ENCODE results near the gene LRP2BP. TPM values are rescaled to one million over a fixed set of nuclear protein-coding genes. Genes with fewer than 3 reads are reported as not detected.
"Not testable (repeated sequence)": the region's sequence is repeated elsewhere in the genome, so short reads cannot be mapped to it uniquely, and the experiment has no call there.

The LRP2BP gene
- total RNA-seq, 1 donor from 2014 or later = 0.47 TPM

DNA sequence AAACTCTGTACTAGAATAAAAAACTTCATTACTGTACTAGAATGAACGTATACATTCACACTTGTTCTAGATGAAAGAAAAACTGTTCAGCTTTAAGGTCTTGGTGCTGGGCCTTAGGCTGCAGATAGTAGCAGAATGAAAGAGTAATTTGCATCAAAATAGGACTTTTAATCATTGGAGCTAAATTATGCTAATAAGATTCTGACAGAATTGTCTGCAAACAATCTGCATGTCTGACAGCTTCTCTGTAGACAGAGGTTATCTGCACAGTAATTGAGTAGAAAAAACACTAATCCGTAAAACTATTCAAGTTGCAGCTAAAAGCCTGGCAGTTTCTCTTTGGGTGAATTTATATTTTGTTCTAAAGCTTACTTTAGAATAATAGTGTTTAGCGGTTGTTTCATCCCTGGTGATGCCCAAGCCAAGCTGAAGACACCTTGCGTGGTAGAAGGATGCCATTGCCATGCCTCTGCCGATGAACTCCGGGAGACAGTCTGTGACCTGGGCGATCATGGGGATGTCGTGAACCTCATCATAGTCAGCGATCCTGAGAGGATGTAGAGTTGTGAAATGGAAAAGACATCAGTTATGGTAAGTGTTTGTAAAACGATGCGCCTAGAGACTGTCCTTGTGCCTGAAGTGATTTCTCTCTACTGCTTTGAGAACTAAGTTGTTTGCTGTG lies 25.3 kb downstream of the LRP2BP start:
- Mint-ChIP-seq H3K4me3 (no peak overlapping the region), H3K27ac (no peak overlapping the region), H3K36me3 (ENCODE audit: low read depth) (peaks cover 8% of the 10 kb centered on the region), H3K9me3 (no peaks in the 10 kb centered on the region), H3K27me3 (ENCODE audit: insufficient read depth) (no peaks in the 10 kb centered on the region), H3K4me1 (ENCODE audit: low read depth) (no peaks in the 10 kb centered on the region)
- DNase-seq (ENCODE audit: low spot score) = no peak
- intact Hi-C loops (cut with micrococcal nuclease) = no loop called here

DNA sequence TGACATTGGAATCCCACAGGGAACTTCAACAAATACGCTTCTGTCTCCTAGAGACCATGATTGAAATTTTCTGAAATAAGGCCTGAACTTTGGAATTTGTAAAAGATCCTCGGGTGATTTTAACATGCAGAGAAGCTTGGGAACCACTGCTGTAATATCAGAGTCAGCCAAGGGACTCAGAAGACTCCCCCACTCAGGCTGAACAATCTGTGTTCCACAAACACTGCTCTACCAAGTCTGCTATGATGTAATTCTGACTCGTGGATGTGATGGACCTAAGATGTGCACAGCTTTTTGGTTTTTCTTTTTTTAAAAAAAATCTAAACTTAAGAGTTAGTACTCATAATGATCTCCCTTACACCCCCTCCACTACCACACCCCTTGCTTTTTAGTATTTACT lies 26.0 kb downstream of the LRP2BP start:
- no peak overlapping the region for H3K4me3 Mint-ChIP-seq
- H3K9me3 Mint-ChIP-seq = no peaks in the 10 kb centered on the region
- H3K4me1 Mint-ChIP-seq (ENCODE audit: low read depth) = no peaks in the 10 kb centered on the region
- H3K27ac Mint-ChIP-seq = no peak overlapping the region
- H3K27me3 Mint-ChIP-seq (ENCODE audit: insufficient read depth) = no peaks in the 10 kb centered on the region
- H3K36me3 Mint-ChIP-seq (ENCODE audit: low read depth) = peaks cover 8% of the 10 kb centered on the region
- intact Hi-C loops (cut with micrococcal nuclease) = no loop called here
- no peak for DNase-seq (ENCODE audit: low spot score)

DNA sequence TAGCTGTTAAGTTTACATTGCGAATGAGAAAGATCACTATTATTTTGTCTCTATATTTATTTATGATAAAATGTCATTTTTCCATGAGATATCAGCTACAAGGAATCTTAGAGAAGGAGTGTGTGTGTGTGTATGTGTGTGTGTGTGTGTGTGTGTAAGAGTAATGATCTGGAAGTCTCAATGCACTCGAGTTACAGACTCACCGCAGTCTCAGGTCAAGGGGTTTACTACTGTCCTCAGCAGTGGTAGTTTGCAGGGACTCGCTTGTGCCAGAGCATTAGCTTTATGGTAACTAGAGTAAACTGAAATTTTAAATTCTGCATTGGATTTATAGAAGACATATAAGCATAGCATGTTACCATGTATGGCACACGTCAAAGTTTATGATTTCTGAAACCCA lies 30.8 kb downstream of the LRP2BP start:
- intact Hi-C loops (cut with micrococcal nuclease) = no loop called here
- H3K4me1 Mint-ChIP-seq (ENCODE audit: low read depth) = no peaks in the 10 kb centered on the region
- H3K4me3 Mint-ChIP-seq = no peak overlapping the region
- no peak for DNase-seq (ENCODE audit: low spot score)
- H3K27me3 Mint-ChIP-seq (ENCODE audit: insufficient read depth) = no peaks in the 10 kb centered on the region
- H3K27ac Mint-ChIP-seq = no peak overlapping the region
- H3K9me3 Mint-ChIP-seq = no peaks in the 10 kb centered on the region
- peaks cover 4% of the 10 kb centered on the region for H3K36me3 Mint-ChIP-seq (ENCODE audit: low read depth)

DNA sequence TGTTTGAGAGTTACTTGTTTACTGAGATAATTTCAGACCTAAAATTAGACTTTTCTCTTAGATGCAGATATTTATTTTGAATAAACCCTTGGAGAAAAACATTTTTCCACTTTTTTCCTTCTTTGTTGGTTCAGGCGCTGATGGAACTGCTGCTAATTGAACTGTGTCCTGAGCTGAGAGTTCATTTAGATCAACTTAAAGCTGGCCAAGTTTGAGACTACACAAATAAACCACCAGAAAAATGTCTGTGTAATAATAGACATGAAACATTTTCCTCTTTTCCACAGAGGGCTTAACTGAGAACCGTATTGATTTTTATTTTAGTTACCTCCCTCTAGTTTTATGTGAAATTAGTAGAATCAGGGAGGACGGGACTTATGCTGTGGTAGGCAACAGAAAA lies 32.5 kb downstream of the LRP2BP start:
- Mint-ChIP-seq H3K4me3 (no peak overlapping the region), H3K36me3 (ENCODE audit: low read depth) (peaks cover 4% of the 10 kb centered on the region), H3K27me3 (ENCODE audit: insufficient read depth) (no peaks in the 10 kb centered on the region), H3K9me3 (no peaks in the 10 kb centered on the region), H3K27ac (no peak overlapping the region), H3K4me1 (ENCODE audit: low read depth) (no peaks in the 10 kb centered on the region)
- intact Hi-C loops (cut with micrococcal nuclease) = no loop called here
- DNase-seq (ENCODE audit: low spot score) = no peak

DNA sequence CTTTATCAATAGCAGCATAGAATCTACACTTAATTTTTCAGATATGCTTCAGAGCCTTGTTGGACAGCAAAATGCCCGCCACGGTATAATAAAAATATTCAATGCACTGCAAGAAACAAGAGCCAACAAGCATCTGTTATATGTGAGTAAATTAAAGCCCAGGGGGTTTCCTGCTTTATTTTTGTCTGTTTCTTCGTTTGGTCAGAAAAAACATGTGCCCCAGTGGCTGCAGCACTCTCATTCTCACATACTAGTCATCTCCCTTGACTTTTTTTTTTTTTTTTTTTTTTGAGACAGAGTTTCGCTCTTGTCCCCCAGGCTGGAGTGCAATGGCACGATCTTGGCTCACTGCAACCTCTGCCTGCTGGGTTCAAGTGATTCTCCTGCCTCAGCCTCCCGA lies 33.2 kb downstream of the LRP2BP start:
- H3K9me3 Mint-ChIP-seq; H3K4me1 Mint-ChIP-seq (ENCODE audit: low read depth); H3K4me3 Mint-ChIP-seq; H3K27ac Mint-ChIP-seq; H3K36me3 Mint-ChIP-seq (ENCODE audit: low read depth); H3K27me3 Mint-ChIP-seq (ENCODE audit: insufficient read depth); intact Hi-C loops (cut with micrococcal nuclease); DNase-seq (ENCODE audit: low spot score): not testable (repeated sequence)

DNA sequence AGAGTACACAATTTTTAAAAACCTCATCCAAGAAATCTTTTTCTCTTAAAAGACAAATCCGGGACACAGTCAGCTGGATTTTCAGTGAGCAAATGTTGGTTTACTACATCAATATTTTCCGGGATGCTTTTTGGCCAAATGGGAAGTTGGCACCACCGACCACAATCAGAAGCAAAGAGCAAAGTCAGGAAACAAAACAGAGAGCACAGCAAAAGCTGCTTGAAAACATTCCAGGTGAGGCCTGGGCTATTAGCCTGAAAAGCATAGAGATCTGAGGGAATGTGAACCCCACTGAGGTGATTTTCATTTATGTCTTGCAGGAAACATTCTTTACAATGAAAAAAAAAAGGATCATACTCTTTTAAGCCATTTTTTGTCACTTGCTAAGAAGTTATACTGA lies 33.9 kb downstream of the LRP2BP start:
- Mint-ChIP-seq H3K27ac (no peak overlapping the region), H3K27me3 (ENCODE audit: insufficient read depth) (no peaks in the 10 kb centered on the region), H3K4me1 (ENCODE audit: low read depth) (peaks cover 11% of the 10 kb centered on the region), H3K9me3 (no peaks in the 10 kb centered on the region), H3K4me3 (no peak overlapping the region), H3K36me3 (ENCODE audit: low read depth) (peaks cover 14% of the 10 kb centered on the region)
- intact Hi-C loops (cut with micrococcal nuclease) = no loop called here
- DNase-seq (ENCODE audit: low spot score) = no peak

DNA sequence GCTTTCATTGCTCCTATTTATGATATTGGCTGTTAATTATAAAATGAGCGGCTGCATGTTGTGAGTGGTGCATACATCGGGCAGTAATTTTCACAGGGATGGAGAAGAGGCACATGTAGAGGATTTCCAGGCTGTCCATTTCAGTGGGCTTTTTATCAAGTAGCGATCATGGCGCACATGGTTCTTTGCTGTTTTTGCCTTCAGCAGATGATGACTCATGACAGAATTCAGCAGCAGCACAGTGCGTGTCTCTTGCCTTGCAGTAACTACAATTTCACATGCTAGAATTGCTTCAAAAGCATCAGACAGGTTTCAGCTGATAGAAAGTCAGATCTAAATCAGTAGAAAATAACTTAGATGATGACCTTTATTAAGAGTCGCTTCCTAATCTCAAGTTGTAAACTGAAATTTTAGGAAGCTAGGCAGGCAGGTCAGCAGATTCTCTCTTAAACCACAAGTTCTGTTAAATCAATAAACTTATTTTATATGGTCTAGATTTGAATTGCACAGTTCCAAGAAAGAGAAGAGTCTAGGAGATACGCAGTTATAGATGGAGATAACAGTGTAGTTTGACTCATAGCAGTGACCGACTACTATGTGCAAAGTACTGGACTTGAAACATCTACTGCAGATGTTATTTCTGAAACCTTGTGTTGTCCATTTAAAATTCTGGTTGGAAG lies 35.8 kb downstream of the LRP2BP start:
- H3K4me3 Mint-ChIP-seq = no peak overlapping the region
- peaks cover 15% of the 10 kb centered on the region for H3K36me3 Mint-ChIP-seq (ENCODE audit: low read depth)
- H3K9me3 Mint-ChIP-seq = no peaks in the 10 kb centered on the region
- H3K27ac Mint-ChIP-seq = no peak overlapping the region
- no peaks in the 10 kb centered on the region for H3K27me3 Mint-ChIP-seq (ENCODE audit: insufficient read depth)
- H3K4me1 Mint-ChIP-seq (ENCODE audit: low read depth) = peaks cover 11% of the 10 kb centered on the region
- DNase-seq (ENCODE audit: low spot score) = no peak
- intact Hi-C loops (cut with micrococcal nuclease) = no loop called here

DNA sequence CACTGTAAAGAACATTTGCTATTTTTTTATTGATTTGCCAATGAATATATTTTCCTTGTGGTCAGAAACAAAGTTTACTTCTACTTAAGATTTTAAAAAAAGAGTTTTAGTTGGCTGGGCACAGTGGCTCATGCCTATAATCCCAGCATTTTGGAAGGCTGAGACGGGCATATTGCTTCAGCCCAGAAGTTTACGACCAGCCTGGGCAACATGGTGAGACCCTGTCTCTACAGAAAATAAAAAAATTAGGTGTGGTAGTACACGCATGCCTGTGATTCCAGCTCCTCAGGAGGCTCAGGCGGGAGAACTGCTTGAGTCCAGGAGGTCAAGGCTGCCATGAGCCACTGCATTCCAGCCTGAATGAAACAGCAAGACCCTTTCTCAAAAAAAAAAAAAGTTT lies 36.8 kb downstream of the LRP2BP start:
- Mint-ChIP-seq H3K36me3 (ENCODE audit: low read depth) (peaks cover 19% of the 10 kb centered on the region), H3K4me1 (ENCODE audit: low read depth) (peaks cover 11% of the 10 kb centered on the region), H3K27ac (no peak overlapping the region), H3K4me3 (no peak overlapping the region), H3K9me3 (no peaks in the 10 kb centered on the region), H3K27me3 (ENCODE audit: insufficient read depth) (no peaks in the 10 kb centered on the region)
- no peak for DNase-seq (ENCODE audit: low spot score)
- intact Hi-C loops (cut with micrococcal nuclease) = no loop called here

DNA sequence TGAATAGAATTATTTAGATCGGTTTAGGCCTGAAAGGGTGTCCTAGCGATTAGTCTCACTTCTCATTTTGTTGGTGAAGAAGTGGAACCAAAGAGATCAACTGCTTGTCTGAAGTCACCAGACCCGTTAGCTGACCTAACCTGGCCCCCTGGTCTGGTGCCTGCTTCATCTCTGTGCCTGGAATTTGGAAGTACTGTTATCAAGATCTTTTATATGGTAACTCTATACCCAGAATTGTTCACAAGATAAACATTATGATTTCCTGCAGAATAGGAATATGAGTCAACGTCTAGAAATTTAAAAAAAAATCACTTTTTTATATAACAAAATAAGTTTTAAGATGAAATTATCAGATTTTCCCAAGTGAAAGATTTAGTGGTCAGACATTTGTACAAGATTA lies 37.2 kb downstream of the LRP2BP start:
- H3K27me3 Mint-ChIP-seq (ENCODE audit: insufficient read depth) = no peaks in the 10 kb centered on the region
- H3K4me3 Mint-ChIP-seq = no peak overlapping the region
- H3K36me3 Mint-ChIP-seq (ENCODE audit: low read depth) = peaks cover 20% of the 10 kb centered on the region
- H3K4me1 Mint-ChIP-seq (ENCODE audit: low read depth) = peaks cover 11% of the 10 kb centered on the region
- DNase-seq (ENCODE audit: low spot score) = no peak
- no peaks in the 10 kb centered on the region for H3K9me3 Mint-ChIP-seq
- intact Hi-C loops (cut with micrococcal nuclease) = no loop called here
- H3K27ac Mint-ChIP-seq = no peak overlapping the region

DNA sequence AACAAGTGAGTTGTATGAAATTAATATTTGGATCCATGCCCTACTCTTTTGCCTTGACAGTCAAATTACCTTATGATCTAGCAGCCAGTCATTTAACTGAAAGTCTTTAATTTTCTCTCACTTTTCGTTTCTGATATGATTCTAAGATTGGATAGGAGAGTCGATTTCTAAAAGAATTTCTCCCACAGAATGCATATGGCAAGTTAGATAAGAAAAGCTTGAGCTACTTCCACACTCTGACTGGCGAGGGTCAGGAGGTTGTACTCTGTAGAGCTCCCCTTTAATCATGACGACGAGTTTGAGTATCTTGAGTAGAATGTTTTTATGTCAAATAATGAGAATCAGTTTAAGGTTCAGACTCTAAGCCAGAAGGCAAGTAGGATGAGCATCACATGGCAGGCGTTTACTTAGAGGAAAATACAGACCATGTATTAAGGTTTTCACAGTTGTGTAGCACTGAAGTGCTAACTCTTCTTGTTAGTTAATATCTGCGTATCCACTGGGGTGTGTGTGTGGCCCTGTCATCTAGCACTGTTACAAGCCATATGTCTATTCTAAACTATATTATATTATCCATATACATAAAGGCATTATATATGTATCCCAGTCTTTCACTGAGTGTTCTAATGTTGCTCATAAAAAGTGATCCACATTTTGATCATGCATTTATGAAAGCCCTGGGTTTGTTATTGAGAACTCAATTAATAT lies 37.8 kb downstream of the LRP2BP start:
- Mint-ChIP-seq H3K4me1 (ENCODE audit: low read depth) (peaks cover 11% of the 10 kb centered on the region), H3K36me3 (ENCODE audit: low read depth) (peaks cover 24% of the 10 kb centered on the region), H3K27ac (no peak overlapping the region), H3K4me3 (no peak overlapping the region), H3K27me3 (ENCODE audit: insufficient read depth) (no peaks in the 10 kb centered on the region), H3K9me3 (no peaks in the 10 kb centered on the region)
- no peak for DNase-seq (ENCODE audit: low spot score)
- intact Hi-C loops (cut with micrococcal nuclease) = no loop called here

DNA sequence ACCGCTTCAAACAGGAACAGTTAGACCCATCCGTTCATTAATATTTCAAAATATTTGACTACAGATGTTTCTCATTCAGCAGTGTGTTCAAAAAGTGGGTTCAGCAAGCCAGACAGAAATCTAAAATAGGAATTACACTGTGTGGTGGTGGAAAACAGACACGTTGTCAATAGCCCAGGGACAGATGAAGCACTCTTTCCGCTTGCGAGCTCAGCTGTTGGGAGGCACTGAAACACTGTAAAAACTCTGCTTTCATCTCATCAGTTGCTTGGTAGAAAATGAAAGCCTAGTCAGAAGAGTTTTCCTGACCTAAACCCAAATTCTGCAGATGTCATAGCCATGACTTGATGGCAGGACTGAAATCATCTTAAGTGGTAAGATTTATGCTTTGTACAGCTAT lies 38.5 kb downstream of the LRP2BP start:
- Mint-ChIP-seq H3K9me3 (no peaks in the 10 kb centered on the region), H3K27me3 (ENCODE audit: insufficient read depth) (no peaks in the 10 kb centered on the region), H3K4me1 (ENCODE audit: low read depth) (peaks cover 11% of the 10 kb centered on the region), H3K27ac (peak overlapping the region; percentile 65), H3K4me3 (no peak overlapping the region), H3K36me3 (ENCODE audit: low read depth) (peaks cover 29% of the 10 kb centered on the region)
- DNase-seq (ENCODE audit: low spot score) = no peak
- intact Hi-C loops (cut with micrococcal nuclease) = no loop called here

DNA sequence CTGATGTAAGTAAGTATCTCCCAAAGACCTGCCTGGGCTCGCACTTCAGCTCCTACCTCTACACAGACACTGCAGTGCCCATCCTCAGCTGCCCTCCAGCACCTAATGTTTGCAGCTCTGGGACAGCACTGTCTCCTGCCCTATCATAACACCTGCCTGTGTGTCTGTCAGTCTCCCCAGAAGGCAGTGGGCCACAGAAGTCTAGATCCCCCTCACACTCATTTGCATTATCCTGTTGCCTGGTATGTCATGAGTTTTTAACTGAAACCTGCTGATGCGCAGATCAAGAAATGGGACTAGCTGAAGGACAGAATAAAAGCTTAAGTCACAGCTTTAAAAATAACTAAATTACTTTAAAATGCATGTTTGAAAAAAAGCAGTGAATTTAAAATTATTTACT lies 43.0 kb downstream of the LRP2BP start:
- Mint-ChIP-seq H3K9me3 (no peaks in the 10 kb centered on the region), H3K36me3 (ENCODE audit: low read depth) (peaks cover 54% of the 10 kb centered on the region), H3K4me1 (ENCODE audit: low read depth) (peaks cover 9% of the 10 kb centered on the region), H3K27me3 (ENCODE audit: insufficient read depth) (no peaks in the 10 kb centered on the region), H3K27ac (no peak overlapping the region), H3K4me3 (no peak overlapping the region)
- DNase-seq (ENCODE audit: low spot score) = no peak
- intact Hi-C loops (cut with micrococcal nuclease) = no loop called here

DNA sequence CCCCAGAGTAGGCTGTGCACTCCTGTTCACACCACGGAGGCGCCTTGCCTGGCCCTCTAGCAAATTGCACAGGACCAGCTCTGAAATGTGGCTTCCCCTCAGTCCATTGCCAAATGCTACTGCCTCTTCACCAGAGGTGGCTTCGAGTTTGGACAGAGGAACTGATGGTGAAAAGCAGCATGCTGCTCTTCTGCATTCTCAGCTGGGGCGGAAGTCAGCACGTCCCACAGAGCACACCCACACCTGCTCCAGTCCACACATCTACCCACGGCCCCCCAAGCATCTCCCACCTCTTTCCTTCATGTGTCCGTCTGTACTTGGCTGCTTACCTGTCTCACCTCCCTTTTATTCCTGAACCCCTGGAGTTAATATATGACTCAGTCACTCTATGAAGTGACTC lies 43.5 kb downstream of the LRP2BP start:
- H3K27me3 Mint-ChIP-seq (ENCODE audit: insufficient read depth) = no peaks in the 10 kb centered on the region
- intact Hi-C loops (cut with micrococcal nuclease) = no loop called here
- no peak overlapping the region for H3K4me3 Mint-ChIP-seq
- peaks cover 53% of the 10 kb centered on the region for H3K36me3 Mint-ChIP-seq (ENCODE audit: low read depth)
- H3K4me1 Mint-ChIP-seq (ENCODE audit: low read depth) = peaks cover 4% of the 10 kb centered on the region
- H3K9me3 Mint-ChIP-seq = no peaks in the 10 kb centered on the region
- no peak overlapping the region for H3K27ac Mint-ChIP-seq
- no peak for DNase-seq (ENCODE audit: low spot score)

Data from activated T-helper 1 cell treated with anti-CD3 and anti-CD28 coated beads, Interleukin-12 subunit alpha, Interleukin-12 subunit beta, Interleukin-2, Interleukin-4 antibody, amounts not matched to agents 30 ng/mL and 10 ng/mL and 1 ng/mL, durations not matched to agents 14 hours and 24 hours and 36 hours (primary cell).